Smooth muscle cell of the brain vasculature (primary cell): Measurements from ENCODE around the gene ARID1B.

Experiments
- DNase-seq: peaks from one replicate; pipeline ENCODE4 v3.0.0-alpha.2; 2012; ENCODE audit warnings: low read depth, low spot score

ARID1B gene

GRCh38 chr6:156822747-156823206, 45.6 kb downstream of the ARID1B start:
- DNase-seq = no peak

- no peak for DNase-seq
Observed at GRCh38 chr6:156824142-156824541, 47.0 kb downstream of the ARID1B start.

GRCh38 chr6:156825475-156825874, 48.3 kb downstream of the ARID1B start:
- no peak for DNase-seq

GRCh38 chr6:156826290-156826955, 49.2 kb downstream of the ARID1B start:
- no peak for DNase-seq

GRCh38 chr6:156827382-156827781, 50.2 kb downstream of the ARID1B start:
- no peak for DNase-seq

- no peak for DNase-seq
Observed at GRCh38 chr6:156828280-156828703, 51.1 kb downstream of the ARID1B start.

- DNase-seq = no peak
Observed at GRCh38 chr6:156830126-156830525, 52.9 kb downstream of the ARID1B start.

- DNase-seq = no peak
Observed at GRCh38 chr6:156832231-156832647, 55.1 kb downstream of the ARID1B start.

GRCh38 chr6:156832669-156833068, 55.5 kb downstream of the ARID1B start:
- no peak for DNase-seq

GRCh38 chr6:156833755-156834154, 56.6 kb downstream of the ARID1B start:
- DNase-seq = no peak

GRCh38 chr6:156839129-156839528, 62.0 kb downstream of the ARID1B start:
- DNase-seq = no peak

GRCh38 chr6:156839591-156840001, 62.4 kb downstream of the ARID1B start:
- DNase-seq = no peak

- no peak for DNase-seq
Observed at GRCh38 chr6:156840136-156840535, 63.0 kb downstream of the ARID1B start.

- DNase-seq = no peak
Observed at GRCh38 chr6:156840606-156841005, 63.4 kb downstream of the ARID1B start.

- DNase-seq = no peak
Observed at GRCh38 chr6:156841508-156841907, 64.3 kb downstream of the ARID1B start.

GRCh38 chr6:156842598-156843250, 65.5 kb downstream of the ARID1B start:
- no peak for DNase-seq

GRCh38 chr6:156844089-156844488, 66.9 kb downstream of the ARID1B start:
- no peak for DNase-seq

- no peak for DNase-seq
Observed at GRCh38 chr6:156845454-156846155, 68.4 kb downstream of the ARID1B start.

- no peak for DNase-seq
Observed at GRCh38 chr6:156846845-156847599, 69.8 kb downstream of the ARID1B start.

- DNase-seq = no peak
Observed at GRCh38 chr6:156848123-156848522, 70.9 kb downstream of the ARID1B start.

GRCh38 chr6:156848533-156848932, 71.4 kb downstream of the ARID1B start:
- no peak for DNase-seq

- DNase-seq = no peak
Observed at GRCh38 chr6:156849806-156850205, 72.6 kb downstream of the ARID1B start.
